ENCODE data around the gene EPSTI1. TPM values are rescaled to one million over a fixed set of nuclear protein-coding genes. Genes with fewer than 3 reads are reported as not detected.
A peak's percentile ranks its signal among the peaks of the same experiment; 100 is the strongest.

The EPSTI1 gene
- total RNA-seq, 2 experiments from 2014 or later = 8.4 to 9.7 TPM

- peak; percentile 92 for ATAC-seq
- ChIA-PET CTCF (interaction anchor here (0.8 to 2.3 kb wide), 15 partner anchors 9 to 834 kb away, joined by 3 to 14 read pairs (median 3); partner anchors contain the start of genes DNAJC15 and EPSTI1), POLR2A (interaction anchor here (0.5 to 1.9 kb wide), 3 partner anchors 20 to 215 kb away, joined by 3 to 7 read pairs (median 4); no protein-coding TSS in a partner anchor)
- peak; percentile 94 for TF ChIP-seq CTCF (IDR thresholded peaks at IDR 0.05)
- H3K4me1 Mint-ChIP-seq (ENCODE audit: low read depth) = peaks cover 13% of the 10 kb centered on the region
- DNase-seq = peak; percentile 73
- peaks cover 6% of the 10 kb centered on the region for H3K36me3 Mint-ChIP-seq (ENCODE audit: low read depth)
- H3K9me3 Mint-ChIP-seq = no peaks in the 10 kb centered on the region
- peak overlapping the region; percentile 62 for H3K27ac Mint-ChIP-seq
- intact Hi-C loops (cut with micrococcal nuclease) = loop anchor here (10.0 kb wide), 1 partner anchor 904 kb away; the partner anchor contains the start of genes CCDC122 and LACC1
- H3K27me3 Mint-ChIP-seq = no peaks in the 10 kb centered on the region
- no peak overlapping the region for H3K4me3 Mint-ChIP-seq
These were observed 21.0 kb downstream of the EPSTI1 start for GRCh38 chr13:42970824-42971690.

GRCh38 chr13:42969565-42970172, 22.4 kb downstream of the EPSTI1 start:
- ATAC-seq (peak; percentile 84), DNase-seq (peak; percentile 88)
- Mint-ChIP-seq H3K4me1 (ENCODE audit: low read depth) (peaks cover 13% of the 10 kb centered on the region), H3K9me3 (no peaks in the 10 kb centered on the region), H3K27me3 (no peaks in the 10 kb centered on the region), H3K4me3 (no peak overlapping the region), H3K27ac (no peak overlapping the region), H3K36me3 (ENCODE audit: low read depth) (peaks cover 5% of the 10 kb centered on the region)
- POLR2A ChIA-PET = interaction anchor here (1.0 kb wide), 1 partner anchor 10 kb away, joined by 3 read pairs; no protein-coding TSS in a partner anchor
- TF ChIP-seq CTCF (IDR thresholded peaks at IDR 0.05) = peak; percentile 90
- intact Hi-C loops (cut with micrococcal nuclease) = loop anchor here (10.0 kb wide), 2 partner anchors 825 to 905 kb away; partner anchors contain the start of genes CCDC122 and LACC1
- CTCF ChIA-PET = interaction anchor here (0.6 to 2.9 kb wide), 47 partner anchors 9 to 896 kb away, joined by 3 to 26 read pairs (median 4); partner anchors contain the start of genes DNAJC15 and EPSTI1

GRCh38 chr13:42968906-42969305, 23.1 kb downstream of the EPSTI1 start:
- ChIA-PET CTCF (interaction anchor here (0.6 to 2.9 kb wide), 28 partner anchors 9 to 845 kb away, joined by 3 to 26 read pairs (median 4); partner anchors contain the start of gene DNAJC15), POLR2A (no interaction called here)
- DNase-seq = no peak
- no peaks in the 10 kb centered on the region for H3K9me3 Mint-ChIP-seq
- ATAC-seq = no peak
- no peak overlapping the region for H3K27ac Mint-ChIP-seq
- no peaks in the 10 kb centered on the region for H3K27me3 Mint-ChIP-seq
- no peak for TF ChIP-seq CTCF (IDR thresholded peaks at IDR 0.05)
- intact Hi-C loops (cut with micrococcal nuclease) = loop anchor here (10.0 kb wide), 1 partner anchor 826 kb away; no protein-coding TSS in a partner anchor
- H3K4me3 Mint-ChIP-seq = no peak overlapping the region
- peaks cover 13% of the 10 kb centered on the region for H3K4me1 Mint-ChIP-seq (ENCODE audit: low read depth)
- H3K36me3 Mint-ChIP-seq (ENCODE audit: low read depth) = peaks cover 5% of the 10 kb centered on the region

- H3K9me3 Mint-ChIP-seq = no peaks in the 10 kb centered on the region
- no peak for ATAC-seq
- H3K36me3 Mint-ChIP-seq (ENCODE audit: low read depth) = peaks cover 10% of the 10 kb centered on the region
- intact Hi-C loops (cut with micrococcal nuclease) = loop anchor here (10.0 kb wide), 1 partner anchor 827 kb away; no protein-coding TSS in a partner anchor
- H3K27ac Mint-ChIP-seq = no peak overlapping the region
- ChIA-PET CTCF (interaction anchor here (1.0 to 2.9 kb wide), 4 partner anchors 11 to 372 kb away, joined by 3 to 15 read pairs (median 3); partner anchors contain the start of gene DNAJC15), POLR2A (no interaction called here)
- no peak for DNase-seq
- H3K4me1 Mint-ChIP-seq (ENCODE audit: low read depth) = peaks cover 13% of the 10 kb centered on the region
- no peaks in the 10 kb centered on the region for H3K27me3 Mint-ChIP-seq
- H3K4me3 Mint-ChIP-seq = no peak overlapping the region
- no peak for TF ChIP-seq CTCF (IDR thresholded peaks at IDR 0.05)
These were observed 24.4 kb downstream of the EPSTI1 start for GRCh38 chr13:42967660-42968059.
